Neural cell (in vitro differentiated cells): Measurements from ENCODE around the gene ADPRM. TPM values are rescaled to one million over a fixed set of nuclear protein-coding genes. Genes with fewer than 3 reads are reported as not detected.

Source experiments
- H2AFZ ChIP-seq: fragments of 200-600, 300-800 bp; sonication (generic), shearing (Covaris generic); 2 replicates; pipeline ENCODE4 v1.6.0; 2014; ENCODE audit warnings: low read depth, mild to moderate bottlenecking, antibody characterized with exemption, low read length, moderate library complexity
- H3F3A ChIP-seq: fragments of 200-600 bp; shearing (Covaris generic); 2 replicates; pipeline ENCODE4 v1.6.1; 2016; ENCODE audit warnings: mild to moderate bottlenecking, moderate library complexity, mixed read lengths, antibody characterized with exemption, low read length; ENCODE audit not compliant: insufficient read depth, poor library complexity, severe bottlenecking
- H3K27ac ChIP-seq: fragments of 200-600, 300-800 bp; sonication (generic), shearing (Covaris generic); 2 replicates; pipeline ENCODE4 v1.5.1; 2014; ENCODE audit warnings: mild to moderate bottlenecking, low read length, moderate library complexity
- H3K27me3 ChIP-seq: fragments of 300-800, 200-600 bp; sonication (generic), shearing (Covaris generic); 2 replicates; pipeline ENCODE4 v1.6.0; 2014; ENCODE audit warnings: mild to moderate bottlenecking, low read depth, low read length, moderate library complexity; ENCODE audit not compliant: insufficient read depth
- H3K36me3 ChIP-seq: fragments of 300-800, 200-600 bp; sonication (generic), shearing (Covaris generic); 2 replicates; pipeline ENCODE4 v1.5.1; 2014; ENCODE audit warnings: mild to moderate bottlenecking, antibody characterized with exemption, low read length, moderate library complexity; ENCODE audit not compliant: insufficient read depth
- H3K4me2 ChIP-seq: fragments of 300-800, 200-600 bp; sonication (generic), shearing (Covaris generic); 2 replicates; pipeline ENCODE4 v1.6.0; 2014; ENCODE audit warnings: mild to moderate bottlenecking, low read length
- H3K4me3 ChIP-seq: fragments of 300-800, 200-600 bp; sonication (generic), shearing (Covaris generic); 2 replicates; pipeline ENCODE4 v1.5.1; 2014; ENCODE audit warnings: mild to moderate bottlenecking, low read length, moderate library complexity
- H3K79me2 ChIP-seq: fragments of 200-600 bp; shearing (Covaris generic); replicated peaks from 2 replicates; pipeline ENCODE4 v1.6.0; 2014; ENCODE audit warnings: mild to moderate bottlenecking, low read length, moderate library complexity; ENCODE audit not compliant: insufficient read depth
- H3K9ac ChIP-seq: fragments of 300-800, 200-600 bp; sonication (generic), shearing (Covaris generic); 2 replicates; pipeline ENCODE4 v1.6.1; 2016; ENCODE audit warnings: mild to moderate bottlenecking, low read length, mixed read lengths
- H3K9me2 ChIP-seq: fragments of 200-600 bp; shearing (Covaris generic); 2 replicates; pipeline ENCODE4 v1.6.1; 2016; ENCODE audit warnings: mild to moderate bottlenecking, low read length, mixed read lengths; ENCODE audit not compliant: insufficient read depth
- H3K9me3 ChIP-seq: fragments of 200-600, 300-800 bp; sonication (generic), shearing (Covaris generic); 2 replicates; pipeline ENCODE4 v1.6.1; 2016; ENCODE audit warnings: mild to moderate bottlenecking, mixed run types, low read length, moderate library complexity, mixed read lengths
- H4K20me1 ChIP-seq: fragments of 200-600 bp; shearing (Covaris generic); 2 replicates; pipeline ENCODE4 v1.6.1; 2016; ENCODE audit warnings: mild to moderate bottlenecking, mixed run types; ENCODE audit not compliant: insufficient read depth
- CTCF ChIP-seq: fragments of 450-650 bp; IDR thresholded peaks from 2 replicates; pipeline ENCODE4 v1.5.1; 2014; ENCODE audit warnings: antibody characterized with exemption, mild to moderate bottlenecking, moderate library complexity; ENCODE audit not compliant: poor library complexity, severe bottlenecking
- EP300 ChIP-seq: fragments of 450-650 bp; conservative IDR thresholded peaks from 2 replicates; pipeline ENCODE4 v1.6.1; 2014; ENCODE audit warnings: antibody characterized with exemption, mild to moderate bottlenecking, moderate library complexity; ENCODE audit not compliant: poor library complexity, severe bottlenecking
- EZH2 ChIP-seq: fragments of 200-600, 300-800 bp; shearing (Covaris generic), sonication (generic); IDR thresholded peaks from 2 replicates; pipeline ENCODE4 v1.6.1; 2014; ENCODE audit warnings: antibody characterized with exemption, low read length, borderline replicate concordance, mild to moderate bottlenecking; ENCODE audit not compliant: insufficient read depth, poor library complexity, severe bottlenecking
- MXI1 ChIP-seq: fragments of 450-650 bp; conservative IDR thresholded peaks from 2 replicates; pipeline ENCODE4 v1.6.1; 2014; ENCODE audit warnings: antibody characterized with exemption, mild to moderate bottlenecking; ENCODE audit not compliant: poor library complexity, severe bottlenecking
- POLR2AphosphoS5 ChIP-seq: IDR thresholded peaks from 2 replicates; pipeline ENCODE4 v1.6.1; 2012
- RAD21 ChIP-seq: fragments of 450-650 bp; conservative IDR thresholded peaks from 2 replicates; pipeline ENCODE4 v1.6.1; 2014; ENCODE audit warnings: antibody characterized with exemption, mild to moderate bottlenecking, moderate library complexity
- SMC3 ChIP-seq: fragments of 450-650 bp; conservative IDR thresholded peaks from 2 replicates; pipeline ENCODE4 v1.6.1; 2014; ENCODE audit warnings: antibody characterized with exemption, mild to moderate bottlenecking, moderate library complexity; ENCODE audit not compliant: poor library complexity
- TAF1 ChIP-seq: IDR thresholded peaks from 2 replicates; pipeline ENCODE4 v1.6.1; 2012; ENCODE audit warnings: low read depth
- polyA plus RNA-seq: library from polyadenylated mRNA; depleted of rRNA; stranded (reverse); fragments of >200 nt; gene quantifications from 2 replicates; pipeline ENCODE4 v1.2.3, GENCODE V29; 2014

The ADPRM gene
- polyA plus RNA-seq, 1 donor from 2014 or later, result 19.2 TPM

GRCh38 chr17:10748531-10749181 is 51.3 kb downstream of the ADPRM start:
- Histone ChIP-seq H3K9ac (peak overlapping the region; percentile 44), H4K20me1 (no peaks in the 10 kb centered on the region), H3K9me2 (no peaks in the 10 kb centered on the region), H3K27ac (peak overlapping the region; percentile 73), H3K4me3 (no peak overlapping the region), H3F3A (no peaks in the 10 kb centered on the region), H3K27me3 (no peaks in the 10 kb centered on the region), H3K79me2 (no peaks in the 10 kb centered on the region), H3K36me3 (no peaks in the 10 kb centered on the region), H2AFZ (peak overlapping the region; percentile 52), H3K9me3 (no peaks in the 10 kb centered on the region), H3K4me2 (no peak overlapping the region)
- TF ChIP-seq SMC3 (peak; percentile 16), RAD21 (no peak)

GRCh38 chr17:10750210-10750609 is 52.8 kb downstream of the ADPRM start:
- H3K9me3 ChIP-seq, result no peaks in the 10 kb centered on the region
- H3F3A ChIP-seq, result no peaks in the 10 kb centered on the region
- no peak for TF ChIP-seq EZH2
- TF ChIP-seq TAF1, result no peak
- no peak for TF ChIP-seq SMC3
- no peak for TF ChIP-seq EP300
- no peak overlapping the region for H3K9ac ChIP-seq
- no peaks in the 10 kb centered on the region for H3K27me3 ChIP-seq
- H3K79me2 ChIP-seq, result no peaks in the 10 kb centered on the region
- H3K4me3 ChIP-seq, result no peak overlapping the region
- no peaks in the 10 kb centered on the region for H3K36me3 ChIP-seq
- H3K9me2 ChIP-seq, result no peaks in the 10 kb centered on the region
- no peak overlapping the region for H3K4me2 ChIP-seq
- no peaks in the 10 kb centered on the region for H4K20me1 ChIP-seq
- H2AFZ ChIP-seq, result no peak overlapping the region
- no peak overlapping the region for H3K27ac ChIP-seq

GRCh38 chr17:10751563-10751962 is 54.2 kb downstream of the ADPRM start:
- H3K9me3 ChIP-seq, result no peaks in the 10 kb centered on the region
- H3K9ac ChIP-seq, result no peak overlapping the region
- no peaks in the 10 kb centered on the region for H3K79me2 ChIP-seq
- peaks cover 4% of the 10 kb centered on the region for H3F3A ChIP-seq
- H3K4me2 ChIP-seq, result no peak overlapping the region
- no peaks in the 10 kb centered on the region for H4K20me1 ChIP-seq
- no peaks in the 10 kb centered on the region for H3K27me3 ChIP-seq
- no peak overlapping the region for H2AFZ ChIP-seq
- no peak overlapping the region for H3K27ac ChIP-seq
- H3K4me3 ChIP-seq, result no peak overlapping the region
- TF ChIP-seq MXI1 (no peak), CTCF (no peak), EZH2 (no peak), RAD21 (no peak), EP300 (no peak), POLR2AphosphoS5 (no peak)
- H3K9me2 ChIP-seq, result no peaks in the 10 kb centered on the region
- H3K36me3 ChIP-seq, result no peaks in the 10 kb centered on the region
